H9 (cell line): ENCODE results near the gene OR51B5. TPM values are rescaled to one million over a fixed set of nuclear protein-coding genes. Genes with fewer than 3 reads are reported as not detected.

Source experiments
- DNase-seq: peaks from one replicate; pipeline ENCODE4 v3.0.0-alpha.2; 2017
- H2AFZ ChIP-seq: one replicate; pipeline ENCODE4 v1.6.1; 2013; ENCODE audit warnings: mild to moderate bottlenecking, low read length, control low read depth, moderate library complexity
- H2AK5ac ChIP-seq: 2 replicates; pipeline ENCODE4 v1.6.1; 2013; ENCODE audit warnings: low read length, control low read depth, mixed read lengths; ENCODE audit not compliant: insufficient read length
- H2BK120ac ChIP-seq: one replicate; pipeline ENCODE4 v1.6.1; 2013; ENCODE audit warnings: low read depth, mild to moderate bottlenecking, low read length, control low read depth, inconsistent platforms; ENCODE audit not compliant: poor library complexity, severe bottlenecking
- H2BK12ac ChIP-seq: 2 replicates; pipeline ENCODE4 v1.6.1; 2013; ENCODE audit warnings: low read length, control low read depth, mixed read lengths, low read depth; ENCODE audit not compliant: insufficient read length
- H2BK15ac ChIP-seq: 2 replicates; pipeline ENCODE4 v1.6.1; 2013; ENCODE audit warnings: low read depth, low read length, control low read depth
- H2BK20ac ChIP-seq: one replicate; pipeline ENCODE4 v1.6.1; 2013; ENCODE audit warnings: low read depth, mild to moderate bottlenecking, low read length, control low read depth, inconsistent platforms; ENCODE audit not compliant: poor library complexity, severe bottlenecking
- H2BK5ac ChIP-seq: 2 replicates; pipeline ENCODE4 v1.6.1; 2013; ENCODE audit warnings: low read length, control low read depth, mixed read lengths; ENCODE audit not compliant: insufficient read length
- H3K14ac ChIP-seq: 2 replicates; pipeline ENCODE4 v1.6.1; 2013; ENCODE audit warnings: low read length, control low read depth; ENCODE audit not compliant: insufficient read depth
- H3K18ac ChIP-seq: 2 replicates; pipeline ENCODE4 v1.6.1; 2013; ENCODE audit warnings: low read depth, mild to moderate bottlenecking, mixed read lengths, low read length, control low read depth; ENCODE audit not compliant: insufficient read length
- H3K23ac ChIP-seq: 2 replicates; pipeline ENCODE4 v1.6.1; 2013; ENCODE audit warnings: low read length, control low read depth, mixed read lengths, low read depth; ENCODE audit not compliant: insufficient read length
- H3K23me2 ChIP-seq: 2 replicates; pipeline ENCODE4 v1.6.1; 2013; ENCODE audit warnings: low read depth, mild to moderate bottlenecking, mixed read lengths, low read length, control low read depth; ENCODE audit not compliant: insufficient read length, poor library complexity, severe bottlenecking
- H3K27ac ChIP-seq: 2 replicates; pipeline ENCODE4 v1.5.1; 2013; ENCODE audit warnings: low read length, control low read depth, mixed read lengths, low read depth; ENCODE audit not compliant: insufficient read length
- H3K27me3 ChIP-seq: 2 replicates; pipeline ENCODE4 v1.6.1; 2013; ENCODE audit warnings: low read length, control low read depth, inconsistent platforms; ENCODE audit not compliant: insufficient read depth
- H3K4ac ChIP-seq: 2 replicates; pipeline ENCODE4 v1.6.1; 2013; ENCODE audit warnings: low read depth, mild to moderate bottlenecking, control low read depth, inconsistent platforms, low read length, moderate library complexity
- H3K4me1 ChIP-seq: 2 replicates; pipeline ENCODE4 v1.6.1; 2013; ENCODE audit warnings: low read length, control low read depth, inconsistent platforms; ENCODE audit not compliant: insufficient read depth
- H3K4me2 ChIP-seq: 2 replicates; pipeline ENCODE4 v1.6.1; 2013; ENCODE audit warnings: low read length, control low read depth, mixed read lengths; ENCODE audit not compliant: insufficient read length, insufficient read depth
- H3K56ac ChIP-seq: 2 replicates; pipeline ENCODE4 v1.6.1; 2013; ENCODE audit warnings: low read depth, mild to moderate bottlenecking, mixed read lengths, low read length, control low read depth; ENCODE audit not compliant: insufficient read length
- H3K79me1 ChIP-seq: 2 replicates; pipeline ENCODE4 v1.6.1; 2013; ENCODE audit warnings: low read depth, mild to moderate bottlenecking, moderate library complexity, low read length, control low read depth, inconsistent platforms; ENCODE audit not compliant: insufficient read depth, poor library complexity, severe bottlenecking
- H3K79me2 ChIP-seq: 2 replicates; pipeline ENCODE4 v1.6.1; 2013; ENCODE audit warnings: low read length, control low read depth, inconsistent platforms; ENCODE audit not compliant: insufficient read depth
- H3K9ac ChIP-seq: 2 replicates; pipeline ENCODE4 v1.6.1; 2013; ENCODE audit warnings: low read length, control low read depth, mixed read lengths; ENCODE audit not compliant: insufficient read length; ENCODE audit errors: extremely low read depth
- H3K9me3 ChIP-seq: one replicate; pipeline ENCODE4 v1.6.1; 2013; ENCODE audit warnings: low read depth, low read length, inconsistent platforms; ENCODE audit not compliant: control insufficient read depth
- H3T11ph ChIP-seq: one replicate; pipeline ENCODE4 v1.6.1; 2013; ENCODE audit warnings: mild to moderate bottlenecking, low read length, control low read depth, inconsistent platforms
- H4K20me1 ChIP-seq: one replicate; pipeline ENCODE4 v1.6.1; 2013; ENCODE audit not compliant: control insufficient read depth, insufficient read length, insufficient read depth
- H4K5ac ChIP-seq: 2 replicates; pipeline ENCODE4 v1.6.1; 2013; ENCODE audit warnings: low read depth, mild to moderate bottlenecking, mixed read lengths, low read length, control low read depth; ENCODE audit not compliant: insufficient read length
- H4K8ac ChIP-seq: replicated peaks from 2 replicates; pipeline ENCODE4 v1.6.1; 2013; ENCODE audit warnings: low read length, control low read depth, mixed read lengths, low read depth; ENCODE audit not compliant: insufficient read length
- H4K91ac ChIP-seq: 2 replicates; pipeline ENCODE4 v1.6.1; 2013; ENCODE audit warnings: low read depth, mild to moderate bottlenecking, moderate library complexity, mixed read lengths, low read length, control low read depth; ENCODE audit not compliant: insufficient read length
- H3K27ac Mint-ChIP-seq, 3 experiments: 2 replicates in 2 of 3; 3 replicates in 1 of 3; pipeline ENCODE4 v1.8.0; 2020 to 2021; ENCODE audit warnings: mixed read lengths in 3 of 3, mild to moderate bottlenecking in 1 of 3, moderate library complexity in 1 of 3
- H3K27me3 Mint-ChIP-seq: 2 replicates; pipeline ENCODE4 v1.8.0; 2021; ENCODE audit warnings: low read depth, mild to moderate bottlenecking, moderate library complexity, mixed read lengths
- H3K36me3 Mint-ChIP-seq, 3 experiments: 2 replicates in 2 of 3; 3 replicates in 1 of 3; pipeline ENCODE4 v1.8.0; 2020 to 2021; ENCODE audit warnings: low read depth in 3 of 3, mixed read lengths in 3 of 3; ENCODE audit not compliant: insufficient read depth in 1 of 3
- H3K4me1 Mint-ChIP-seq, 2 experiments: 2 replicates each; pipeline ENCODE4 v1.8.0; 2020; ENCODE audit warnings: mixed read lengths in 2 of 2
- H3K4me3 Mint-ChIP-seq, 2 experiments: 2 replicates in 1 of 2; 3 replicates in 1 of 2; pipeline ENCODE4 v1.8.0; 2020 to 2021; ENCODE audit warnings: mild to moderate bottlenecking in 2 of 2, mixed read lengths in 2 of 2, moderate library complexity in 1 of 2
- H3K9me3 Mint-ChIP-seq, 2 experiments: 2 replicates in 1 of 2; 3 replicates in 1 of 2; pipeline ENCODE4 v1.8.0; 2020; ENCODE audit warnings: mild to moderate bottlenecking in 2 of 2, mixed read lengths in 2 of 2, moderate library complexity in 1 of 2
- CTCF ChIP-seq: fragments of 200-600 bp; sonication (generic); conservative IDR thresholded peaks from 3 replicates; pipeline ENCODE4 v1.8.0; 2021; ENCODE audit warnings: antibody characterized with exemption, mild to moderate bottlenecking
- WGBS: extraction: QIAGEN DNeasy Blood & Tissue Kit; methylation state at CpG from one replicate; pipeline ENCODE4 v1.1.7; 2013; ENCODE audit warnings: missing lambda C conversion rate, low lambda C conversion rate, mixed read lengths; ENCODE audit not compliant: insufficient read length; ENCODE audit errors: extremely low coverage; 5-methylcytosine and 5-hydroxymethylcytosine counted together
- total RNA-seq: library from RNA; stranded (reverse); gene quantifications from 2 replicates; pipeline ENCODE4 v1.2.1, GENCODE V29; 2021

The OR51B5 gene
- total RNA-seq, 1 experiment from 2014 or later, result not detected

- Histone ChIP-seq H3K79me1 (no peaks in the 10 kb centered on the region), H3K4ac (no peak overlapping the region), H3K23ac (no peak overlapping the region), H4K91ac (no peak overlapping the region), H2AK5ac (no peak overlapping the region), H3K56ac (no peak overlapping the region), H3K27ac (no peak overlapping the region), H2BK120ac (no peak overlapping the region), H3K23me2 (no peaks in the 10 kb centered on the region), H2BK15ac (no peak overlapping the region), H3K18ac (no peak overlapping the region), H4K5ac (no peak overlapping the region), H2BK5ac (no peak overlapping the region), H3K9ac (no peak overlapping the region), H3K14ac (no peak overlapping the region), H2AFZ (no peak overlapping the region), H3K27me3 (no peaks in the 10 kb centered on the region), H3K79me2 (no peaks in the 10 kb centered on the region), H3K9me3 (no peaks in the 10 kb centered on the region), H2BK12ac (no peak overlapping the region), H4K20me1 (no peaks in the 10 kb centered on the region), H3K4me2 (no peak overlapping the region), H2BK20ac (no peak overlapping the region), H4K8ac (no peak overlapping the region), H3T11ph (no peak overlapping the region), H3K4me1 (no peaks in the 10 kb centered on the region)
- DNase-seq, result no peak
- Mint-ChIP-seq H3K27me3 (no peaks in the 10 kb centered on the region), H3K27ac (no peak overlapping the region), H3K9me3 (peaks cover 0 to 2% of the 10 kb centered on the region in 2 experiments; a peak in 1 of 5 replicates), H3K4me3 (no peak overlapping the region), H3K4me1 (peaks cover 0 to 2% of the 10 kb centered on the region in 2 experiments; a peak in 1 of 4 replicates), H3K36me3 (no peaks in the 10 kb centered on the region)
- WGBS, result no CpG with 5 or more reads among the region's 1 CpG
- TF ChIP-seq CTCF, result no peak
These were observed 32.9 kb downstream of the OR51B5 start for GRCh38 chr11:5310423-5310822.
